IMR-90 (cell line): ENCODE data around the gene TMEM209.

Experiments
- CEBPB ChIP-seq: IDR thresholded peaks from 2 replicates; pipeline ENCODE4 v1.6.1; 2012; ENCODE audit warnings: low read depth, low read length, improper control_type of control experiment
- CHD1 ChIP-seq: IDR thresholded peaks from 2 replicates; pipeline ENCODE4 v1.6.1; 2012; ENCODE audit warnings: low read depth, low read length, improper control_type of control experiment
- MXI1 ChIP-seq: IDR thresholded peaks from 2 replicates; pipeline ENCODE4 v1.6.1; 2012; ENCODE audit warnings: low read depth, mild to moderate bottlenecking, low read length, moderate library complexity, borderline replicate concordance
- POLR2A ChIP-seq: IDR thresholded peaks from 2 replicates; pipeline ENCODE4 v1.6.1; 2012; ENCODE audit warnings: mild to moderate bottlenecking, low read depth, low read length
- RFX5 ChIP-seq: IDR thresholded peaks from 2 replicates; pipeline ENCODE4 v1.8.0; 2012; ENCODE audit warnings: low read depth, mild to moderate bottlenecking, low read length, moderate library complexity
- TF ChIP-seq, protein P1 (sequence below): conservative IDR thresholded peaks from 2 replicates; pipeline ENCODE4 v1.5.1; 2012; ENCODE audit warnings: mild to moderate bottlenecking, low read depth, low read length, improper control_type of control experiment
- TF ChIP-seq, protein P2 (sequence below): fragments of 150-350 bp; IDR thresholded peaks from 2 replicates; pipeline ENCODE4 v1.6.1; 2016; ENCODE audit warnings: low read depth, mild to moderate bottlenecking, low read length, moderate library complexity, borderline replicate concordance
- TF ChIP-seq, protein P3 (sequence below): fragments of 150-350 bp; IDR thresholded peaks from 2 replicates; pipeline ENCODE4 v1.6.1; 2017; ENCODE audit warnings: mild to moderate bottlenecking, antibody characterized with exemption, low read length, low read depth

DNA sequence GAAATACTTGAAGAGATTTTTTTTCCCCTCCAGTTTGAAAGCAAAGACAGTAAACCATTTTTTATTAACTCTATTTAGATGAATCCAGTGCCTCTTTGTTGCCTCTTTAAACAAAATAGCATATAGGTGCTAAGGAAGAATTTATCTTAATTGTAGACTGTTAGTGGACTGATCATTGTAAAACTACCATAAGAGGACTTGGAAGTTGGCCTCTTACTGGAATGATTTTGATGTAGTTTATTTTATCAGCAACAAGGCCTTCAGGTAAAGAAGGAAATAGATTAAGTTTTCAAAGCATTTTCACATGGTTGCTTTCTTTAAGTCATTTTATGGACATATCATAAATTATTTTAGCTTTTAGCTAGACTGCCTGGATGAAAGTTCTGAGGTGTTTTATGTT is 81.7 kb downstream of the TMEM209 start:
- TF ChIP-seq RFX5 (no peak), CHD1 (no peak), POLR2A (no peak), CEBPB (no peak), MXI1 (no peak)
- TF ChIP-seq, protein P1, sequence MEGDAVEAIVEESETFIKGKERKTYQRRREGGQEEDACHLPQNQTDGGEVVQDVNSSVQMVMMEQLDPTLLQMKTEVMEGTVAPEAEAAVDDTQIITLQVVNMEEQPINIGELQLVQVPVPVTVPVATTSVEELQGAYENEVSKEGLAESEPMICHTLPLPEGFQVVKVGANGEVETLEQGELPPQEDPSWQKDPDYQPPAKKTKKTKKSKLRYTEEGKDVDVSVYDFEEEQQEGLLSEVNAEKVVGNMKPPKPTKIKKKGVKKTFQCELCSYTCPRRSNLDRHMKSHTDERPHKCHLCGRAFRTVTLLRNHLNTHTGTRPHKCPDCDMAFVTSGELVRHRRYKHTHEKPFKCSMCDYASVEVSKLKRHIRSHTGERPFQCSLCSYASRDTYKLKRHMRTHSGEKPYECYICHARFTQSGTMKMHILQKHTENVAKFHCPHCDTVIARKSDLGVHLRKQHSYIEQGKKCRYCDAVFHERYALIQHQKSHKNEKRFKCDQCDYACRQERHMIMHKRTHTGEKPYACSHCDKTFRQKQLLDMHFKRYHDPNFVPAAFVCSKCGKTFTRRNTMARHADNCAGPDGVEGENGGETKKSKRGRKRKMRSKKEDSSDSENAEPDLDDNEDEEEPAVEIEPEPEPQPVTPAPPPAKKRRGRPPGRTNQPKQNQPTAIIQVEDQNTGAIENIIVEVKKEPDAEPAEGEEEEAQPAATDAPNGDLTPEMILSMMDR: no peak
- TF ChIP-seq, protein P2, sequence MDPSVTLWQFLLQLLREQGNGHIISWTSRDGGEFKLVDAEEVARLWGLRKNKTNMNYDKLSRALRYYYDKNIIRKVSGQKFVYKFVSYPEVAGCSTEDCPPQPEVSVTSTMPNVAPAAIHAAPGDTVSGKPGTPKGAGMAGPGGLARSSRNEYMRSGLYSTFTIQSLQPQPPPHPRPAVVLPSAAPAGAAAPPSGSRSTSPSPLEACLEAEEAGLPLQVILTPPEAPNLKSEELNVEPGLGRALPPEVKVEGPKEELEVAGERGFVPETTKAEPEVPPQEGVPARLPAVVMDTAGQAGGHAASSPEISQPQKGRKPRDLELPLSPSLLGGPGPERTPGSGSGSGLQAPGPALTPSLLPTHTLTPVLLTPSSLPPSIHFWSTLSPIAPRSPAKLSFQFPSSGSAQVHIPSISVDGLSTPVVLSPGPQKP: no peak
- TF ChIP-seq, protein P3, sequence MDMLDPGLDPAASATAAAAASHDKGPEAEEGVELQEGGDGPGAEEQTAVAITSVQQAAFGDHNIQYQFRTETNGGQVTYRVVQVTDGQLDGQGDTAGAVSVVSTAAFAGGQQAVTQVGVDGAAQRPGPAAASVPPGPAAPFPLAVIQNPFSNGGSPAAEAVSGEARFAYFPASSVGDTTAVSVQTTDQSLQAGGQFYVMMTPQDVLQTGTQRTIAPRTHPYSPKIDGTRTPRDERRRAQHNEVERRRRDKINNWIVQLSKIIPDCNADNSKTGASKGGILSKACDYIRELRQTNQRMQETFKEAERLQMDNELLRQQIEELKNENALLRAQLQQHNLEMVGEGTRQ: no peak
